GM18499 (cell line): ENCODE results near the gene SNX8.

Experiments used
- ATAC-seq: cut with Tn5 transposase; IDR thresholded peaks from one replicate; pipeline ENCODE4 v1.9.1; 2021; ENCODE audit warnings: moderate number of reproducible peaks; ENCODE audit not compliant: insufficient read depth, unreplicated experiment

Gene SNX8

GRCh38 chr7:2251381-2251780 is 62.9 kb downstream of the SNX8 start:
- no peak for ATAC-seq

GRCh38 chr7:2249744-2250323 is 64.4 kb downstream of the SNX8 start:
- no peak for ATAC-seq

DNA sequence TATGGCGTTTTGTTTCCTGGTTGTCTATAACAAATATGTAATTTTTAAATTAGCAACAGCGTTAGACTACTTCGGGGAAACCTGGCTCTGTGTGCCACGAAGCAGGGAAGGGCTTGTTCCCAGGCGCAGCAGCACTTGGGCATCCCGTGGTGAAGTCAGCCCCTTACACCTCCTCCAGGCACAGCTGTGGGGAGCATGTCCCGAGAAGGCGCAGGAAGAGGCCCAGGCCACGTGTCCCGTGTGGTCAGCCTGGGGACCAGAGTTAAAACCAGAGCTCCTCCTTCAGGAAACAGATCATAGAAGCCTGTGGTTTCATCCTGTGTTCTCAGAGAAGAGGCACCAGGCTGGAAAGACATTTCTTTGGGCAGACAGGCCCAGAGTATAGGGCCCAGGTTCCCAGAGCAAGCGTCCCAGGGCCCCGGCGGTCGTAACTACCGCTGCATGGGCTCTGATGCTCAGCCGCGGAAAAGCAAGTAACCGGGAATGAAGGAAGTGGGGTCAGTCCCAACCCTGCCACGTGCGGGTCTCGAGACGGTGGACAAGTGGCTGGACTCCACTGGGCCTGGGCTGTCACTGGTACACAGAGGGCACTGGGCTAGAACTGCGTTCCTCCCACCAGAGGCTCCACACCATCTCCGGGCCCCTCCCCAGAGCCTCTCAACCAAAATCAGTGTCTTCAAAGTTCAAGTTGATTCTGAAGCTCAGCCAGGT is 65.1 kb downstream of the SNX8 start:
- peak; percentile 63 for ATAC-seq

GRCh38 chr7:2247141-2247995 is 66.9 kb downstream of the SNX8 start:
- no peak for ATAC-seq

- ATAC-seq, result no peak
These were observed 68.2 kb downstream of the SNX8 start for GRCh38 chr7:2245883-2246675.

DNA sequence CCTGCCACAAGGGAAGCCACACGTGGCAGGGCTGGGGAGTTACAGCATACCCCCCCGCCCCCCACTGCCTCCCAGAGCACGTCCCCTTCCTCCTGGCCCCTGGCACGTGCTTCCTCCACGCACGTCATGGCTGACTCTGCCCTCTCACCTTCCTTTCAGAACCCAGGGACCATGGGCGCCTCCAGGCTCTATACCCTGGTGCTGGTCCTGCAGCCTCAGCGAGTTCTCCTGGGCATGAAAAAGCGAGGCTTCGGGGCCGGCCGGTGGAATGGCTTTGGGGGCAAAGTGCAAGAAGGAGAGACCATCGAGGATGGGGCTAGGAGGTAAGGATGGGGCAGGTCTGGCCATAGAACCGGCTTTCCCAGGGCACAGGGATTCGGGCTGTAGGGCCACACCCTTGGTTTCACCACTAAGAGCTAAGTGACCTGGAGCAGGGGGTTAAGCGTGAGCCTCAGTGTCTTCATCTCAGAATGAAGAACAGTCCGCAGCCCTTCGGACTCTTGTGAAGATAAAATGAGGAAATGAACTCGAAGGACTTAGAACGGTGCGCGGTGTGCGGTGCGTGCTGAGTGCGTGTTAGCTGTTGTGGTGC is 69.7 kb downstream of the SNX8 start:
- ATAC-seq, result no peak

DNA sequence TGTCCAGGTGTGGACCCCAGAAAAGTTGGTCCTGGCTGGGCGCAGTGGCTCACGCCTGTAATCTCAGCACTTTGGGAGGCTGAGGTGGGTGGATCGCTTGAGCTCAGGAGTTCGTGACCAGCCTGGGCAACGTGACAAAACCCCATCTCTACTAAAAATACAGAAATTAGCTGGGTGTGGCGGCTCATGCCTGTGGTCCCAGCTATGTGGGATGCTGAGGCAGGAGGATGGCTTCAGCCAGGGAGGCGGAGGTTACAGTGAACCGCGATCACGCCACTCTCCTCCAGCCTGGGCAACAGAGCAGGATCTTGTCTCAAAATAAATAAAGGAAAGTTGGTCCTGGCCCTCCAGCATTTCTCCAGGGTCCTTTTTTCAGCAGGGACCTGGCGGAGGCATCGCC is 70.8 kb downstream of the SNX8 start:
- ATAC-seq, result no peak

DNA sequence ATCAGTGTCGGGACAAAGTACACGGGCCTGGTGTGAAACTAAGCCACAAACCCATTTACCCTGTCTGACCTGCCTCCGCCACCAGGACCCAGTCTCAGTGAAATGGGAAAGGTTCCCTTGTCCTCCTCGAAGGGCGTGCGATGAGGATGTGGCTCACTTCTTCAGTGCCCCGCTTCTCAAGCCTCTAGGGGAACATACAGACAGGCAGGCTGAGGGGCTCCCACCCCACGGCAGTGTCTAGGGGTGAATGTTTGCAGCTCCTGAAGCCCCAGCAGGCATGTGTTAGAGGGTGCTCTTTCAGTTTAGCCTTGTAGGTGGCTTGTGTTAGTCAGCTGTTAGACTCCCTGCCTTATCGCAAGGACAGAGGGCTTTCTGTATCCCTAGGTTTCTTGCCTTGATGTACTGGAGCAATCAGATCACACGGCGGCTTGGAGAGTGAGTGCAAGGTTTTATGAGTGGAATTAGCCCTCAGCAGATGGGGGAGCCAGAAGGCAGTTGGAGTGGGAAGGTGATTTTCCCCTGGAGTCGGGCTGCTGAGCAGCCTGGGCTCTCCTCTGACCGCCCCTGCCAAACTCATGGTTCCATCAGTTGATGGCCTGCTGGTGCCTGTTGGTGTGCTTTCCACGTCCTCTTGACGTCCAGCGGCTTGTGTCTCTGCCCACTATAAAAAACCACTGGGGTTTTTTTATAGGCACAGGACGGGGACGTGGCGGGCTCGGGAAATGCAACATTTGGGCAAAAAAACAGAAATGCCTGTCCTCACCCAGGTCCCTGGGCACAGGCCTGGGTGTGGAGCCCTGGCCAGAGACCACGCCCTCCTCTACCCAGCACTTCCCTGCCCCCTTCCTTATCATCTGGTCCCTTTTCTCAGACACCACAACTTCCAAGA is 71.5 kb downstream of the SNX8 start:
- ATAC-seq, result no peak

DNA sequence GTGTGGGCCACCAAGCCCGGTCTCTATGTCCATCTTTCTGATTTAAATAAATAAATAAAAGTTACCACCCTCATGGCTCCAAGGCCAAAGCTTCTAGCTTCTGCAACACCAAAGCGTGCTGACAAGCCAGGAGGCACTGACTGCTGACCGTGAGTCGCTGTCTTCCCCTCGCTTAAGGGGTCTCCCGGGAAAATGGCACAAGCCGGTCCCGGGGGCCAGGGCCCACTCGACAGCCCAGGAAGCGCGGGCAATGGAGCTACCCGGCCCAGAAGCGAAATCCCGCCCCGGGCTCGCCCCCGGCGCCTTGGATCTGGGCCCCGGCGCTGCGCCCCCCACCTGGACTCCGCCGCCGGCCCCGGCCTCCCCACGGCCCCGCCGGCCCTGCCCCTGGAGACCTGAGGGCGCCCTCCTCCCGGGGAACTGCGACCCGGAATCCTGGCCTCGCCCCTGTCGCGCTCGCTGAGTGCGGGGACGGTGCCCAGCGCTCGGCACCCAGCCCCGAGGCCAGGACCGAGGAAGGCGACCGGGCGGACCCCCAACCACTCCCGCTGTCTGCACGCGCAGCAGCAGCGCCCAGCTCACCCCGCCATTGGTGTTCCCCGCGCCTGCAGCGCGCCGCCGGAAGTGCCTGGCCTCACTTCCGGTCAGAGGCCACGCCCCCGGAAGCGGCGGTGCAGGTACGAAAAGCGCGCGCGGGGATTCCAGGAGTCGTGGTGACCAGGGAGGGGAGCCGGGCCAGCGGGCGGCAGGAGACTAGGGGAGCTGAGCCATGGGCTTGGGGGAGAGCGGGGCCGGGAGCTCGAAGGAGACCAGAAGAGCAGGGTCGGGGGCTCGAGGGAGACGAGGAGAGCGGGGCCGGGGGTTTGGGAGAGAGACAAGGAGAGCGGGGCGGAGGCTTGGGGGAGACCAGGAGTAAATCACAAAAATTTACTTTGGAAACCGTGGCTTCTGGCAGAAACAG is 72.4 kb downstream of the SNX8 start, which contains the start of the genes MRM2 and NUDT1:
MRM2 (minus strand) TSS at position 626 of the 961 bp plus-strand sequence; CDS start at position 590, 36 bp downstream.
NUDT1 (plus strand) TSS at position 647 of the 961 bp plus-strand sequence. CDS start 2,349 bp downstream, outside the sequence.
- ATAC-seq, result no peak

- no peak for ATAC-seq
These were observed 75.0 kb downstream of the SNX8 start for GRCh38 chr7:2239242-2239641.

DNA sequence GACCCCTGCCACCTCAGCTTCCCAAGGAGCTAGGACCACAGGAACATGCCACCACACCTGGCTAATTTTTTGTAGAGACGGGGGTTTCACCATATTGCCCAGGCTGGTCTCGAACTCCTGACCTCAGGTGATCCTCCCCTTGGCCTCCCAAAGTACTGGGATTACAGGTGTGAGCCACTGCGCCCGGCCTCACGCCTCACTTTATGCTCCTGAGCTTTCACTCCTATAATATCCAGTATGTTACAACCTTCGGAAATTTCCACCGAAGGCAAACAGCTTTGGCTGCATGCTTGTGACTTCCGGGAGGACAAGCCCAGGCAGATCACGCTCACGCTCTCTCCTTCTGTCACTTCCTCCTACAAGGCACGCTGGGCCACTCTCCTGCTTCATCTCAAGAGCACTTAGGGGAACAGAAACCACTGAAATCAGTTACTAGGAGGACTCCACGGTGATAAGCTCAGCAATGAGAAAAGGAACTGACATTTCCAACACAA is 77.1 kb downstream of the SNX8 start:
- peak; percentile 47 for ATAC-seq

DNA sequence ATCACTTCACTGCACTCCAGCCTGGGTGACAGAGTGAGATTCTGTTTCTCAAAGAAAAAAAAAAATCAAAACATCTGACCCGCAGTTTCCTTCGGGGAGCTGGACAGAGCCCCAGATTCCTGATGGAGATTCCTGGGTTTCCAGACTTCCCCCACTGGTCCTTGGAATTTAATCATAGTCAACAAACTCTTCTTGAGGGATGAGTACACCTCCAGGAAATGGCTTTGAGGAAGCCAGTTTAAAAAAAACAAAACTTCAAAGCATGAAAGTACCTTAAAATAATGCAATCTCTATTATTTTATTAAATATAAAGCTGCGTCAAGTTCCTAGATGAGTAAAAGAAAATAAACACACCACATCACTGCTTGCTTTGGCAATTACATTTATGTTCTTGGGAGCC is 80.3 kb downstream of the SNX8 start:
- ATAC-seq, result no peak

GRCh38 chr7:2232766-2233520 is 81.3 kb downstream of the SNX8 start, which contains the start of gene MAD1L1:
MAD1L1 (minus strand) TSS chr7:2232945; CDS start chr7:2230133, 2,812 bp downstream.
- ATAC-seq, result no peak

GRCh38 chr7:2231992-2232765 is 82.1 kb downstream of the SNX8 start:
- ATAC-seq, result no peak

DNA sequence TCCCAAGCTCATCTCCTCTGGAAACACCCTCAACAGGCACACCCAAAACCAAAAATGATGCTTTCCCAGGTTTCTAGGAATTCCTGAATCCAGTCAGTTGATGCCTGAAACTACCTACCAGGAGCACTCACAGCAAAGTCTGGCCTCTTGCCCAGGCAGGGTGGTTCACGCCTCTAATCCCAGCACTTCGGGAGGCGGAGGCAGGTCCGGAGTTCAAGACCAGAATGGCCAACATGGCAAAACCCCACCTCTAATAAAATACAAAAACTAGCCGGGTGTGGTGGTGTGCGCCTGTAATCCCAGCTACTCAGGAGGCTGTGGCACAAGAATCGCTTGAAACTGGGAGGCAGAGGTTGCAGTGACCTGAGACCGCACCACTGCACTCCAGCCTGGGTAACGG is 83.4 kb downstream of the SNX8 start:
- no peak for ATAC-seq

DNA sequence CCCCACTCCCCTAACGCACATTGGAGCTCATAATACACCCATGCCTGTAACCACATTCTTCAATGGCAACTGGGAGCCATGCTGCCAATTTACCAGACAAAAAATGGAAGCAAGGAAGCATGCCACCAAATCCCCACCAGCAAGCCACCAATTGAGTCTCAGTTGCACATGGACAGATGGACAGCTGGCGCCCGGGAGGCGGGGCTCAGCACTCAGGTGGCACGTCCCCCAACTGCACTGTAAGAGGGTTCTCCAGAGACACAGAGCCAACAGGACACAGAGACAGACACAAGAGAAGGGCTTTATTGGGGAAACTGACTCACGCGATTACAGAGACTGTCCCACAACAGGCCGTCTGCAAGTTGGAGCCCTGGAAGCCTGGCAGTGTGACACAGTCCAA is 84.0 kb downstream of the SNX8 start:
- no peak for ATAC-seq
